Spinal cord (tissue), 10 donors: ENCODE data around the gene SEMA3C. TPM values are rescaled to one million over a fixed set of nuclear protein-coding genes. Genes with fewer than 3 reads are reported as not detected.

Source experiments
- DNase-seq, 6 donors: peaks; one replicate each; pipeline versions ENCODE4 v3.0.0 to v3.0.0-alpha.2; 2013 to 2015; ENCODE audit warnings: low spot score in 6 of 6, low read depth in 4 of 6
- H3K27ac ChIP-seq: one replicate; pipeline ENCODE4 v1.5.1; 2013; ENCODE audit warnings: low read depth, low read length, control low read depth
- H3K27me3 ChIP-seq: one replicate; pipeline ENCODE4 v1.6.1; 2013; ENCODE audit warnings: low read length; ENCODE audit not compliant: control insufficient read depth, insufficient read depth
- H3K36me3 ChIP-seq: one replicate; pipeline ENCODE4 v1.6.1; 2013; ENCODE audit warnings: low read length; ENCODE audit not compliant: control insufficient read depth, insufficient read depth
- H3K4me1 ChIP-seq: one replicate; pipeline ENCODE4 v1.6.1; 2013; ENCODE audit warnings: low read length; ENCODE audit not compliant: control insufficient read depth, insufficient read depth
- H3K4me3 ChIP-seq: one replicate; pipeline ENCODE4 v1.5.1; 2013; ENCODE audit warnings: low read depth, low read length, control low read depth
- H3K9me3 ChIP-seq: one replicate; pipeline ENCODE4 v1.6.1; 2013; ENCODE audit warnings: low read length; ENCODE audit not compliant: control insufficient read depth, insufficient read depth
- WGBS: methylation state at CpG from one replicate; pipeline ENCODE4 v1.1.5; 2013; ENCODE audit warnings: missing lambda C conversion rate; ENCODE audit not compliant: insufficient coverage; 5-methylcytosine and 5-hydroxymethylcytosine counted together
- polyA plus RNA-seq, 2 donors: library from polyadenylated mRNA; unstranded; fragments of 120-200 nt; gene quantifications; one replicate each; pipeline ENCODE4 v1.2.1, GENCODE V29; 2013; ENCODE audit not compliant: insufficient read length in 2 of 2
- total RNA-seq, 2 donors: library from RNA; depleted of rRNA in 1 of 2; stranded (reverse); fragments of 120-200 nt in 1 of 2; fragments of >200 nt in 1 of 2; gene quantifications; one replicate each; pipeline versions ENCODE4 v1.2.3 to v1.2.4, GENCODE V29; 2013 to 2014
- donor health status: healthy.

The SEMA3C gene
- total and polyA plus RNA-seq, 4 donors: 52.9 to 159 (median 107) TPM

- WGBS: 86% methylated on average over 1 of the region's 3 CpGs
- H3K27ac ChIP-seq: no peak overlapping the region
- no peaks in the 10 kb centered on the region for H3K36me3 ChIP-seq
- no peaks in the 10 kb centered on the region for H3K27me3 ChIP-seq
- DNase-seq: no peak
- H3K4me3 ChIP-seq: no peak overlapping the region
- H3K9me3 ChIP-seq: no peaks in the 10 kb centered on the region
- no peaks in the 10 kb centered on the region for H3K4me1 ChIP-seq
Observed at GRCh38 chr7:80726666-80727065, 192.2 kb downstream of the SEMA3C start.

GRCh38 chr7:80725181-80725611 is 193.7 kb downstream of the SEMA3C start:
- no CpG with 5 or more reads among the region's 4 CpGs for WGBS
- DNase-seq: peak in 1 of 6 donors; percentile 26
- Histone ChIP-seq H3K9me3 (no peaks in the 10 kb centered on the region), H3K36me3 (no peaks in the 10 kb centered on the region), H3K4me3 (no peak overlapping the region), H3K4me1 (no peaks in the 10 kb centered on the region), H3K27me3 (no peaks in the 10 kb centered on the region), H3K27ac (no peak overlapping the region)

DNA sequence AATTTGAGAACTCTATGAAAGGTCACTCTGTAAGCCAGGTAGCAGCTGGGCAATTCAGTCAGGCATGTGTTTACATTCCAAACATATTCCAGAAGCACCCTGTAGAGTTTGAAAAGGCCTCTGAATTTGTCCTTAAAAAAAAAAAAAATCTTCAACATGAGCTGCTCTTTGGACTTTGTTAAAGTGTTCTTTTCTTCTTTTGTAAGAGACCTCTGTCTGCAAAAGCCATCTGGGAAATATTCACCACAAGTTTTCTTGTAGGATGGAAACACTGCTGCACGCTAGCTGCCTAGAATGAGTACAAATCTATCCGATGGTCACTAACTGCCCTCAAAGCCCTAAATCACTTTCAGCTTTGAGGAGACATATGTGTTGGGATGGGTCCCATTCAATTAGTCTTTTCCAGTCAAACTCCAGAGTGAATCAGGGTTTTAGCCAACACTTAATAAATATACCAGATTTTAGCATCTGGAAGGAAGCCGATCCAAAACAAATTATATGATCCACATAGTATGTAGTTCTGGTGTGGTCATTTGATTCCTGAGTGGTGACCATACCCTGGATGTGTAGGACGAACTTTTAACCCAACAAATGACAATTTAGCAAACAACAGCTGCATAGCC is 194.5 kb downstream of the SEMA3C start:
- H3K27me3 ChIP-seq: no peaks in the 10 kb centered on the region
- WGBS: no CpG with 5 or more reads among the region's 4 CpGs
- H3K27ac ChIP-seq: no peak overlapping the region
- DNase-seq: peak in 1 of 6 donors; percentile 7
- no peaks in the 10 kb centered on the region for H3K36me3 ChIP-seq
- no peaks in the 10 kb centered on the region for H3K4me1 ChIP-seq
- no peaks in the 10 kb centered on the region for H3K9me3 ChIP-seq
- H3K4me3 ChIP-seq: no peak overlapping the region

DNA sequence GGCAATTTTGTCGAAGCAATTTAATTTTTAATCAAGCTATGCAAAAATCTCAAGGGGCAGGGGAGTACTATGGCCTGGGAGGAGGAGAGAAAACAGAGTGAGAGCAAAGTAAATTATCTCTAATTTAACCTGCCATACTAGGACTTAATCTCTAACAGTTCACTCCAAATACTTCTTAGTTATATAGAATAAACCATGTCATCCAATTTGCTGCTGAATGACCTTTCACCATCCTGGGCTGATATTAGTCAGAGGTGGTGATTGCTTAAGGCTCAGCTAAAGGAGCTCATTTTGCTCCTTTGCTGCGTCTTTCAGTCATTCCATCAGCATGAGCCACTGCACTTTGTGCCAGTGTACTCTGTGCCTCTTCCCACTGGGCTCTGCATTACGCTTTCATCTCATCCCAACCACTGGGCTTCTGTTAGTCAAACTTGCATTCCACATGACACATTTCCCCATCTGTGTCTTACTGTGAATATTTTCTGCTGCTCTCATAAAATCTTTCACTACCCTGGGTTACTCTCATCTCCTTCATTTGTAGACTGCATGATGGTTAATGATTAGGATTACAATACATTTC is 196.1 kb downstream of the SEMA3C start:
- Histone ChIP-seq H3K27ac (no peak overlapping the region), H3K27me3 (no peaks in the 10 kb centered on the region), H3K4me3 (no peak overlapping the region), H3K9me3 (no peaks in the 10 kb centered on the region), H3K4me1 (no peaks in the 10 kb centered on the region), H3K36me3 (no peaks in the 10 kb centered on the region)
- WGBS: 63% methylated on average over 2 of the region's 3 CpGs
- DNase-seq: peak in 2 of 6 donors; percentile 17 to 67

GRCh38 chr7:80721883-80722615 is 196.8 kb downstream of the SEMA3C start:
- H3K27me3 ChIP-seq: no peaks in the 10 kb centered on the region
- no peaks in the 10 kb centered on the region for H3K9me3 ChIP-seq
- H3K4me1 ChIP-seq: no peaks in the 10 kb centered on the region
- 89% methylated on average over 1 of the region's 3 CpGs for WGBS
- H3K4me3 ChIP-seq: no peak overlapping the region
- no peak overlapping the region for H3K27ac ChIP-seq
- no peaks in the 10 kb centered on the region for H3K36me3 ChIP-seq
- DNase-seq: peak in 1 of 6 donors; percentile 63

DNA sequence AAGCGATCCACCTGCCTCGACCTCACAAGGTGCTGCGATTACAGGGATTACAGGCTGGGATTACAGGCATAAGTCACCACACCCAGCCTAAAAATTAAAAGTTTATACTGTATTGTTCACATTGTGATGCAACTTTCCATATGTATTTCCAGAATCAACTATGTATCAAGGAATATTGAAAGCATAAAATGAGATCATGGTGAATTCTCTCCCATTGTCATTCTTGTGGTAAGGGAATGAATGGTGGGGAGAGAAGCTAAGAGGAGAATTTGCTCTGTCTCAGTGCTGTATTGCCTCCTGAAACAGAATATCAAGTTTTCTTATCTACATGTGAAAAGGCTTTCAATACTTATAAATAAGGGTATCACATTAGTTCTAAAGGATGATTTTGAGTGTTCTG is 198.7 kb downstream of the SEMA3C start:
- H3K4me3 ChIP-seq: no peak overlapping the region
- H3K9me3 ChIP-seq: no peaks in the 10 kb centered on the region
- no peak for DNase-seq
- no peak overlapping the region for H3K27ac ChIP-seq
- no peaks in the 10 kb centered on the region for H3K4me1 ChIP-seq
- H3K27me3 ChIP-seq: no peaks in the 10 kb centered on the region
- no peaks in the 10 kb centered on the region for H3K36me3 ChIP-seq
- WGBS: 100% methylated on average over 2 of the region's 3 CpGs

DNA sequence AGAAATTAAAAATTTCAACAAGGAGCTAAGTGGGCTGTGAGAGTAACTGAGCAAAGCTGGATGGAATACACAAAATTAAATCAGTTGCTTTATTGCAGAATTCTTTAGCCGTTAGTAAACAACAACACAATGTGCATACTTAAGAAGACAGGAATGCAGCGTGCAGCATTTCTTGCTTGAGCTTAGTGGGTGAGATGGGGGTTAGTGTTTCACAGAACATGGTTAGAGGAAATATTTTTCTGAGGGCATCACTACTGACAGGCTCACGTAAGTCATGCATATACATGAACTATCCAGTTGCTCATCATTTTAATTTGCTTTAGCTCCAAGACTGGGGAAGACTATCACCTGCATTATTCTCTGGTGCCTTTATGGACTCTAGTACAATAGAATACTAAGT is 199.6 kb downstream of the SEMA3C start:
- H3K36me3 ChIP-seq: no peaks in the 10 kb centered on the region
- no peaks in the 10 kb centered on the region for H3K4me1 ChIP-seq
- DNase-seq: no peak
- no CpG with 5 or more reads among the region's 3 CpGs for whole genome bisulfite sequencing
- no peak overlapping the region for H3K27ac ChIP-seq
- H3K27me3 ChIP-seq: no peaks in the 10 kb centered on the region
- H3K9me3 ChIP-seq: no peaks in the 10 kb centered on the region
- no peak overlapping the region for H3K4me3 ChIP-seq

GRCh38 chr7:80711531-80711930 is 207.3 kb downstream of the SEMA3C start:
- no peaks in the 10 kb centered on the region for H3K36me3 ChIP-seq
- H3K9me3 ChIP-seq: no peaks in the 10 kb centered on the region
- whole genome bisulfite sequencing: 54% methylated on average over 2 of the region's 2 CpGs
- H3K27ac ChIP-seq: no peak overlapping the region
- H3K27me3 ChIP-seq: no peaks in the 10 kb centered on the region
- H3K4me3 ChIP-seq: no peak overlapping the region
- peak in 1 of 6 donors; percentile 64 for DNase-seq
- no peaks in the 10 kb centered on the region for H3K4me1 ChIP-seq

DNA sequence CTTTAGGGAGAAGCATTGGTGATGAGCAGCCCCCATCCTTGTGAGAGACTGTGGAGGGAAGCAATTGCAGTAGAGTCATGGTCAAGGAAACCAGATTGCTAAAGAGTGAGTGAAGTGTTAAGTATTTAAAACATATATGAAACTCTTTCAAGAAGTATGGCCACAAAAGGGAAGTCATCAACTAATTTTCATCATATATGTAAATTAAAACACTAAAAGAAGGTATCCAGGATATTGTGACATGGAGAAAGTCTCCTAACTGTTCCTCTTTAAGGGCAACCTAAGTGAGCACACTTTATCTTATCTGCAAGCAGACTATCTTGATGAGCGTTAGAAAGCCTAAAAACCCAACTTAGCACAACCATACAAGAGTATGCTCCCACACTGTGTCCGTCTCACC is 210.7 kb downstream of the SEMA3C start:
- H3K36me3 ChIP-seq: no peaks in the 10 kb centered on the region
- no peak for DNase-seq
- no peaks in the 10 kb centered on the region for H3K27me3 ChIP-seq
- H3K4me3 ChIP-seq: no peak overlapping the region
- H3K9me3 ChIP-seq: no peaks in the 10 kb centered on the region
- 100% methylated on average over 1 of the region's 2 CpGs for WGBS
- no peaks in the 10 kb centered on the region for H3K4me1 ChIP-seq
- no peak overlapping the region for H3K27ac ChIP-seq

- no peaks in the 10 kb centered on the region for H3K9me3 ChIP-seq
Observed at GRCh38 chr7:80707318-80707717, 211.5 kb downstream of the SEMA3C start.

More at GRCh38 chr7:80707318-80707717, 211.5 kb downstream of the SEMA3C start:
- no peaks in the 10 kb centered on the region for H3K4me1 ChIP-seq
- WGBS: 100% methylated on average over 1 of the region's 1 CpG
- H3K27ac ChIP-seq: no peak overlapping the region
- DNase-seq: no peak
- H3K4me3 ChIP-seq: no peak overlapping the region
- no peaks in the 10 kb centered on the region for H3K36me3 ChIP-seq
- no peaks in the 10 kb centered on the region for H3K27me3 ChIP-seq
